HepG2 (cell line): Measurements from ENCODE around the gene CA6. TPM values are rescaled to one million over a fixed set of nuclear protein-coding genes. Genes with fewer than 3 reads are reported as not detected.

ENCODE experiments used
- ATAC-seq: fragments of 200-7000 bp; cut with Tn5 transposase; 3 replicates; pipeline ENCODE4 v1.9.1; 2020; ENCODE audit warnings: mild to moderate bottlenecking, moderate library complexity
- BruUV-seq: library from RNA; stranded (reverse); fragments of 400-500 nt; replicated peaks from 2 replicates; lab custom pipeline; 2021; lab: Mats Ljungman, UMichigan
- CTCF ChIA-PET: fragments of 300-600 bp; formaldehyde crosslinking; extraction: SDS; loops from one replicate; lab custom pipeline; 2021; ENCODE audit warnings: low total read pairs, inconsistent platforms, low intra/inter-chr PET ratio; lab: Yijun Ruan, JAX
- POLR2A ChIA-PET: fragments of 350-600 bp; sonication (Branson Sonifier 250); formaldehyde crosslinking; loops from one replicate; lab custom pipeline; 2020; ENCODE audit warnings: antibody characterized with exemption, inconsistent platforms; lab: Yijun Ruan, JAX
- DNase-seq: peaks from one replicate; pipeline ENCODE4 v3.0.0-alpha.2; 2015; ENCODE audit warnings: low spot score
- FAIRE-seq: peaks from 3 replicates; lab custom pipeline; 2011; peaks lifted over from hg19 to GRCh38; lab: Jason Lieb, UNC
- H2AFZ ChIP-seq: one replicate; pipeline ENCODE4 v1.6.1; 2011; ENCODE audit warnings: low read length, inconsistent platforms
- H3K27ac ChIP-seq: fragments of 300-600 bp; 3 replicates; pipeline ENCODE4 v1.8.0; 2011; ENCODE audit warnings: mixed run types, mild to moderate bottlenecking, mixed read lengths, low read length, inconsistent platforms; ENCODE audit not compliant: insufficient read depth; ENCODE audit errors: extremely low read length
- H3K27me3 ChIP-seq, 2 experiments: fragments of 200-600 bp in 1 of 2; 2 replicates in 1 of 2; 3 replicates in 1 of 2; pipeline versions ENCODE4 v1.6.0 to v1.8.0; 2011; ENCODE audit warnings: low read length in 2 of 2, mild to moderate bottlenecking in 2 of 2, moderate library complexity in 2 of 2, inconsistent platforms in 1 of 2; ENCODE audit not compliant: insufficient read depth in 2 of 2, control insufficient read depth in 1 of 2
- H3K36me3 ChIP-seq, 2 experiments: fragments of 200-600 bp in 1 of 2; replicated peaks in 1 of 2; 2 replicates in 1 of 2; 3 replicates in 1 of 2; pipeline versions ENCODE4 v1.5.1 to v1.8.0; 2011; ENCODE audit warnings: low read length in 2 of 2, inconsistent platforms in 1 of 2; ENCODE audit not compliant: insufficient read depth in 2 of 2, control insufficient read depth in 1 of 2
- H3K4me1 ChIP-seq: 2 replicates; pipeline ENCODE4 v1.5.1; 2012; ENCODE audit warnings: low read length, inconsistent platforms; ENCODE audit not compliant: insufficient read depth
- H3K4me2 ChIP-seq: 2 replicates; pipeline ENCODE4 v1.6.0; 2011; ENCODE audit warnings: low read depth, low read length, inconsistent platforms
- H3K4me3 ChIP-seq, 3 experiments: fragments of 200-600 bp in 1 of 3; sonication (generic), shearing (Covaris generic) in 1 of 3; replicated peaks in 1 of 3; 2 replicates each; pipeline ENCODE4 v1.5.1; 2011 to 2016; ENCODE audit warnings: low read length in 3 of 3, inconsistent platforms in 2 of 3, low read depth in 2 of 3, mild to moderate bottlenecking in 2 of 3, control low read depth in 1 of 3, mixed read lengths in 1 of 3; ENCODE audit not compliant: insufficient read depth in 1 of 3
- H3K79me2 ChIP-seq: one replicate; pipeline ENCODE4 v1.6.1; 2011; ENCODE audit warnings: low read length, inconsistent platforms; ENCODE audit not compliant: insufficient read depth
- H3K9ac ChIP-seq: 2 replicates; pipeline ENCODE4 v1.6.0; 2011; ENCODE audit warnings: mild to moderate bottlenecking, low read depth, low read length, inconsistent platforms; ENCODE audit not compliant: insufficient read depth
- H3K9me3 ChIP-seq: 2 replicates; pipeline ENCODE4 v1.5.1; 2012; ENCODE audit warnings: mild to moderate bottlenecking, low read length
- H4K20me1 ChIP-seq: 2 replicates; pipeline ENCODE4 v1.6.0; 2011; ENCODE audit warnings: inconsistent platforms, mild to moderate bottlenecking, low read length, moderate library complexity; ENCODE audit not compliant: insufficient read depth
- DMAP1 ChIP-seq: IDR thresholded peaks from 2 replicates; pipeline ENCODE4 v1.6.1; 2016
- HNRNPK ChIP-seq: fragments of 200-400 bp; formaldehyde crosslinking; IDR thresholded peaks from 2 replicates; pipeline ENCODE4 v1.6.1; 2018; ENCODE audit warnings: low read length, low read depth, moderate library complexity, mild to moderate bottlenecking; ENCODE audit not compliant: poor library complexity, severe bottlenecking
- KAT7 ChIP-seq: IDR thresholded peaks from 2 replicates; pipeline ENCODE4 v1.6.1; 2018; ENCODE audit warnings: borderline replicate concordance, missing compliant biosample characterization
- MAZ ChIP-seq, 2 experiments: sonication (generic) in 1 of 2; formaldehyde crosslinking in 1 of 2; IDR thresholded peaks; 2 replicates each; pipeline versions ENCODE4 v1.5.0 to v1.6.1; 2012 to 2020; ENCODE audit warnings: low read depth in 2 of 2, mild to moderate bottlenecking in 2 of 2, borderline replicate concordance in 1 of 2, improper control_type of control experiment in 1 of 2, low read length in 1 of 2, missing genetic modification reagents in 1 of 2, moderate library complexity in 1 of 2
- NR1H2 ChIP-seq: sonication (generic); formaldehyde crosslinking; IDR thresholded peaks from 2 replicates; pipeline ENCODE4 v1.8.1; 2022; ENCODE audit warnings: low read depth, missing genetic modification reagents, borderline replicate concordance
- PBX3 ChIP-seq: sonication (generic); formaldehyde crosslinking; IDR thresholded peaks from 2 replicates; pipeline ENCODE4 v1.8.1; 2023; ENCODE audit warnings: missing genetic modification reagents, inconsistent platforms, borderline replicate concordance
- RARA ChIP-seq: IDR thresholded peaks from 2 replicates; pipeline ENCODE4 v1.6.1; 2016; ENCODE audit warnings: missing genetic modification reagents, missing compliant biosample characterization
- ZBTB42 ChIP-seq: sonication (generic); formaldehyde crosslinking; IDR thresholded peaks from 2 replicates; pipeline ENCODE4 v1.5.0; 2020; ENCODE audit warnings: mild to moderate bottlenecking, missing genetic modification reagents
- ZNF34 ChIP-seq: sonication (generic); formaldehyde crosslinking; IDR thresholded peaks from 2 replicates; pipeline ENCODE4 v1.4.0; 2020; ENCODE audit warnings: mild to moderate bottlenecking, missing genetic modification reagents, borderline replicate concordance
- ZNF644 ChIP-seq: IDR thresholded peaks from 2 replicates; pipeline ENCODE4 v1.6.1; 2016; ENCODE audit warnings: low read depth
- ZNF672 ChIP-seq: sonication (generic); formaldehyde crosslinking; IDR thresholded peaks from 2 replicates; pipeline ENCODE4 v1.8.1; 2022; ENCODE audit warnings: missing genetic modification reagents
- ZUFSP ChIP-seq: sonication (generic); formaldehyde crosslinking; IDR thresholded peaks from 2 replicates; pipeline ENCODE4 v1.9.0; 2021; ENCODE audit warnings: missing genetic modification reagents, mild to moderate bottlenecking, borderline replicate concordance
- WGBS: methylation state at CpG from one replicate; pipeline ENCODE4 v1.1.6; 2017; ENCODE audit warnings: low lambda C conversion rate; 5-methylcytosine and 5-hydroxymethylcytosine counted together
- in situ Hi-C: cut with HindIII; loops from 2 replicates; pipeline ENCODE4 v1.10.0; 2017; ENCODE audit warnings: low pct_unique_long_range_greater_than_20kb; ENCODE audit not compliant: extremely low pct_ligation_motif_present
- intact Hi-C: fragments of 100-400 bp; cut with micrococcal nuclease; formaldehyde crosslinking; loops from one replicate; pipeline ENCODE4 v1.10.0; 2022; ENCODE audit not compliant: unreplicated experiment
- polyA plus RNA-seq, 8 experiments: library from polyadenylated mRNA; depleted of rRNA in 3 of 8; stranded (reverse) in 7 of 8; unstranded in 1 of 8; fragments of >200 nt; fragmentation: Illumina TruSeq in 4 of 8; extraction: Trizol in 4 of 8; gene quantifications; 2 replicates each; pipeline versions ENCODE4 v1.2.1 to v1.2.3, GENCODE V29; 2011 to 2016; ENCODE audit warnings: low read depth in 4 of 8, missing spikeins in 1 of 8, mixed read lengths in 1 of 8; ENCODE audit not compliant: insufficient read depth in 1 of 8
- total RNA-seq, 5 experiments: library from RNA; depleted of rRNA; stranded (reverse); fragments of >200 nt; fragmentation: Illumina TruSeq; extraction: Trizol; gene quantifications; 2 replicates each; pipeline ENCODE4 v1.2.3, GENCODE V29; 2016; ENCODE audit warnings: low read depth in 1 of 5

The CA6 gene
- total and polyA plus RNA-seq, 2 of the 13 experiments (the other 11 are each of a cell fraction or from before 2014, with no cell fraction given) = not detected

GRCh38 chr1:8950309-8950708, 4.6 kb downstream of the CA6 start:
- CTCF ChIA-PET = no interaction called here
- no TSS peak for BruUV-seq

More at GRCh38 chr1:8950309-8950708, 4.6 kb downstream of the CA6 start:
- DNase-seq = no peak
- in situ Hi-C loops = no loop called here
- no peaks in the 10 kb centered on the region for H3K79me2 ChIP-seq
- FAIRE-seq = no peak
- H3K27ac ChIP-seq = no peak overlapping the region
- H3K36me3 ChIP-seq = no peaks in the 10 kb centered on the region
- intact Hi-C loops = no loop called here
- H4K20me1 ChIP-seq = no peaks in the 10 kb centered on the region
- no peak overlapping the region for H3K9ac ChIP-seq
- H3K4me1 ChIP-seq = peaks cover 14% of the 10 kb centered on the region
- POLR2A ChIA-PET = interaction anchor here (0.6 kb wide), 1 partner anchor 260 kb away, joined by 3 read pairs; no protein-coding TSS in a partner anchor
- WGBS = 0% methylated on average over 2 of the region's 3 CpGs
- no peak overlapping the region for H3K4me2 ChIP-seq
- no peaks in the 10 kb centered on the region for H3K9me3 ChIP-seq
- no peak overlapping the region for H2AFZ ChIP-seq
- peaks cover 4 to 8% of the 10 kb centered on the region in 2 experiments; a peak in 4 of 5 replicates for H3K27me3 ChIP-seq
- H3K4me3 ChIP-seq = no peak overlapping the region
- ATAC-seq = no peak
- TF ChIP-seq HNRNPK (no peak), KAT7 (CRISPR knock-in tag) (no peak), NR1H2 (no peak), MAZ (IDR thresholded peaks at IDR 0.05; ENCODE audit: borderline replicate concordance, low read depth, low read length) (no peak), MAZ (CRISPR knock-in tag; IDR thresholded peaks at IDR 0.05; ENCODE audit: low read depth) (no peak), ZBTB42 (no peak), DMAP1 (CRISPR knock-in tag) (no peak), ZNF644 (CRISPR knock-in tag) (no peak), ZNF672 (CRISPR knock-in tag) (no peak), RARA (CRISPR knock-in tag) (no peak), ZNF34 (no peak), PBX3 (CRISPR knock-in tag) (no peak), ZUFSP (no peak)
- TF ChIP-seq, all 625 proteins: peak for 0
